Suppressor macrophage treated with lipopolysaccharide for 4 hours (primary cell): ENCODE measurements around the gene PRSS53.
"Not testable (repeated sequence)": the region's sequence is repeated elsewhere in the genome, so short reads cannot be mapped to it uniquely, and the experiment has no call there.

Source experiments
- DNase-seq: peaks from one replicate; pipeline ENCODE4 v3.0.0-alpha.2; 2020

Gene PRSS53

DNA sequence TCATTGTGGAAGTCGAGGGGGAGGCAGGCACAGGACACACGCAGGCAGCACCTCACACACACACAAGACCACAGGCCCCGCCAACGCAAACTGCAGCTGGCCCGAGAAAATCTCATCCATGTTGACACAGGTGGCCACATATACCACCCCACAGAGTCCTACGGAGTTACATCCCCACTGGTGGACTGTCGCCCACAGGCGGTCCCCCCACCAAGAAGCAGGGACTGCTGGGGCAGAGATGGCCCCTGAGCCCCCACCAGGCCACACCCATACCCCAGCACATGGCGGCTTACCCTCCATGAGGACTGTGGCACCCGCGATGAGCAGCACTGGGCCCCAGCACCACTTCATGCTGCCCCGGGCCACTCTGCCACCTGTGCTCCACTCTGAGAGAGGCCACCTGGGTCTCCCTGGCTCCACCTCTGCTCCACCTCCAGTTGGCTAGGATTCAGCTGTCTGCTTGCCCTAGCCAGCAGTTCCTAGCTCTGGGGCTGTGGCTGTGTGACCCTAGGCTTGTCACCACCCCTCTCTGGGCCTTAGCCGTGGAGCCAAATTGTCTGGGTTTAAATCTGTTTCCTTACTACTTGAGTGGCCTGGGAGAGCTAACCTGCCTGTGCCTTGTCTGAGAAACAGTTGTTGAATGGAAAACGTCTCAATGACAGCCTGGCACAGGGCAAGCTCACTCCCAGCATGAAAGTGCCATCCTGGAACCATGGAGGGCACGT is at the start of gene PRSS53:
PRSS53 (minus strand) TSS at position 485 of the 725 bp plus-strand sequence; CDS start at position 351, 134 bp downstream.
- no peak for DNase-seq

DNA sequence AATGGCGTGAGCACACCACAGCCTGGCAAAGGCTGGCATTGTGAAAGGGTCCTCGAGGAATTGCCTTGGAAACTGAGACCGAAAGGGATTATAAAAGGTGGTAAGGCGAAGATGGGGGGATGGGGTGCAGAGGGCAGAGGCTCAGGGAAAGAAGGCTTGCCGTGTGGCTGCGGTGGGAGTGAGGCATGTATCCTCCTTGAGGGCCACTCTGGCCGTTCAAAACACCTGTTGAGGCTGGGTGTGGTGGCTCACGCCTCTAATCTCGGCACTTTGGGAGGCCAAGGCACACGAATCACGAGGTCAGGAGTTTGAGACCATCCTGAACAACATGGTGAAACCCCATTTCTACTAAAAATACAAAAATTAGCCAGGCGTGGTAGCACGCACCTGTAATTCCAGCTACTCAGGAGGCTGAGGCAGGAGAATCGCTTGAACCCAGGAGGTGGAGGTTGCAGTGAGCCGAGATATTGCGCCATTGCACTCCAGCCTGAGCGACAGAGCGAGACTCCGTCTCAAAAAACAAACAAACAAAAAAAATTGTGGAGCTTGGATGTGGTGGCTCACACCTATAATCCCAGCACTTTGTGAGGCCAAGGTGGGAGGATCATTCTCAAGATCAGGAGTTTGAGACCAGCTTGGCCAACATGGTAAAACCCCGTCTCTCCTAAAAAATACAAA is 48.2 kb upstream of the PRSS53 start:
- DNase-seq: not testable (repeated sequence)

- no peak for DNase-seq
These were observed 47.5 kb upstream of the PRSS53 start for GRCh38 chr16:31136287-31136662.

DNA sequence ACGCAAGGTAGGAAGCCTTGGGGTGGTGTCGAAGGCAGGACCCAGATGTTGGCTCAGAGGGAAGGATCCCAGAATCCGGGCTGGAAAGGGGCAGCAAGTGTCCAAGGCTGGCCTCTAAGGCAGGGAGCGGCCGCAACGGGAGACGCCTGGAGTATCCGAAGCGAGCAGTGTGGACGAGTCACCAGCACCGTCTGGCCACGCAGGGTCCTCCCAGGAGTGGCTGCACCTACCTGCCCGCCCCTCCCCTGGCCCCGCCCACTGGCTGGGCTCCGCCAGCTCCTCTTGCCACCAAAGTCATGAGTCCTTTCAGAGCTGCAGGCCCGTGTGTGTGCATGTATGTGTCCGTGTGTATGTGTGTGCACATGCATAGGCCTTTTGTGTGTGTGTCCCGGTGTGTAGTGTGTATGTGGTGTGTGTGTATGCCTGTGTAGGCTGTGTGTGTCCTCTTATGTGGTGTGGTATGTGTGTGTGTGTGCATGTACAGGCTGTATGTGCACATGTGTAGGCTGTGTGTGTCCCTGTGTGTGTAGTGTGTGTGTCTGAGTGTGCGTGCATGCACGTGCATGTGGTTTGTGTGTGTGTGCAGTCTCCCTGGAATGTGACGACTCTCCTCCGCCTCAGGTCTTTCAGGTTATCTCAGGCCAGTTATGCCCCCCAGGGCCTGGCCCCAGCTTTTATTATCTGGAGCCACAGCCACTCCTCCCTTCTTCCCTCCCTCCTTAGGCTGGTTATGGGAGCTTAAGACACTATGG is 47.0 kb upstream of the PRSS53 start, which contains the start of gene PRSS8:
PRSS8 (minus strand) TSS at position 193 of the 752 bp plus-strand sequence. CDS start 229 bp downstream, outside the sequence.
- DNase-seq: no peak

DNA sequence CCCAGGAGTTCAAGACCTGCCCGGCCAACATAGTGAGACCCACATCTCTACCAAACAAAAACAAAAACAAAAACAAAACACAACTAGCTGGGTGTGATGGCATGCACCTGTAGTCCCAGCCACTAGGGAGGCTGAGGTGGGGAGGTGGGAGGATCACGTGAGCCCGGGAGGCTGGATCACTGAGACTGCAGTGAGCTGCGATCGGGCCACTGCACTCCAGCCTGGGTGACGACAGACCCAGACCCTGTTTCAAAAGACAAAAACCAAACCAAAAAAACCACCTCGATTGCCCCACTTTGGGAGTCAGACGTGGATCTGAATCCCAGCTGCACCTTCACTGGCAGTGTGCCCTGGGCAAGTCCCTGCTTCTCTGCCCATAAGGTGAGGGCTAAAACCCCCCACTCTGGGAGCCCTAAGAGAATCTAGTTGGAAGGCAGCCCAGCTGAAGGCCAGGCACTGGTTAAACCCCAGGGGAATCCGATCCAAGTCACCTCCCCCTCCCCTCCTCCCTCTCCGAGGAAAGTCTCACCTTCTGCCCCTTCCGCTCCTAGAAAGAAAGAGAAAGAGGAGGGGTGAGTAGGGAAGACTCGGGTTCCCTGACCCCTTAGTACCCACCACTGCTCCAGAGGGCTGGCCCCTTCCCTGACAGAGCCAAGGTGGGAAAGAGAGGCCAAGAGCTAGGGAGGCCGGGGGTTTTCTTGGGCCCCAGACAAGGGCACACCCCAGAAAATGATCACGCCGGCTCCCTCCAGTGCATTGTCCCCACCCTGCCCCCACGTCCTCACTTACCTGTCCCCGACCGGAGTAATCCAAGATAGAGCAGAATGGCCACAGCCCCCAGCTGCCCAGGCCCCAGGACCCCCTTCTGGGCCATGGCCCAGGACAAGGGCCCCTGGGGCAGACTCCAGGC is 46.1 kb upstream of the PRSS53 start:
- no peak for DNase-seq

- DNase-seq: peak; percentile 39
These were observed 45.4 kb upstream of the PRSS53 start for GRCh38 chr16:31134091-31134571.

GRCh38 chr16:31133046-31133501 is 44.3 kb upstream of the PRSS53 start:
- no peak for DNase-seq

DNA sequence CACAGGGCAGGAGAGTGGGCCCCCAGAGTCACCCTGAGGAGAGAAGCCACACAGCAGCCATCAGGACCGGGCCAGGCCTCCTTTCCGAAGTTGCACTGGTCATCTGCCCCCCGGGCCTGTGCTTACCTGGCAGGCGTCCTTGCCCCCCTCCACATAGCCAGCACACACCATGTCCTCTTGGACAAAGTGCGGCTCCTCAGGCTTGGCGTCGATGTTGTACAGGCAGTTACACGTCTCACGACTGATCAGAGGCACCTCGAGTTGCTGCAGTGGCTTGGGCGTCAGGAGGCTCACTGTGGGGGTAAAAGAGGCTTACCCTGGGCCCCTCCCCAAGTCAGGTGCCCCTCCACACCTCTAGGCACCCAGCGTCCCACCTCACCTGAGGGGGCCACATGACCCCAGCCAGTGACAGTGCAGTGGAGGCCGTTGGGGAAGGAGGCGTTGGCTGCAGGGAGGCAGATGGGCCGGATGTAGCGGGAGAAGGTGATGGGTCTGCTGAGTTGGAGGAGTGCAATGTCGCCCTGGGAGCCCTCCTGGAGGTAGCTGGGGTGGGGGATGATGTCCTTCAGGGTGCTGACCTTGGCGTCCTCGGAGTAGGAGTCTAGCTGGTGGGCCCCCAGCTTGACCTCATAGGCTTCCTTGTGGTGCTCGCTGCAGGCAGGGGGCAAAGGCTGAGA is 43.7 kb upstream of the PRSS53 start:
- DNase-seq: no peak

DNA sequence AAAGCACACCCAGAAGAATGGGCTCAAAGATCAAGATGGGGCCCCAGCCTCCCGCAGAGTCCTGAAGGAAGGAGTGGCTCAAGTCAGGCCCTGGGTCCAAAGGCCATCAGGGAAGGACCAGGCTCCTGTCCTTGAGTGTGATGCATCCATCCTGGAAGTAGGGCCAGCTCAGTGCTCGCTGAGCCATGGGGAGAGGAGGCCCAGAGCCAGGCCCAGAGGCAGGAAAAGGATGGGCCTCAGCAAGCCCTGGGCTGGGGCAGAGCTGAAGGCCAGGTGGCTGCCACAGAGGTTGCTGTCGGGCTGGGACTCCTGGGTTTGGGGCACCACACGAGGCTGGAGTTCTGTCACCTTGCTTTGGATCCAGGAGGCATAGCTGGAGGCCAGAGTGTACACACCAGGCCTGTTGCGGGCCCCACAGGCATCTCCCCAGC is 43.1 kb upstream of the PRSS53 start:
- DNase-seq: no peak

DNA sequence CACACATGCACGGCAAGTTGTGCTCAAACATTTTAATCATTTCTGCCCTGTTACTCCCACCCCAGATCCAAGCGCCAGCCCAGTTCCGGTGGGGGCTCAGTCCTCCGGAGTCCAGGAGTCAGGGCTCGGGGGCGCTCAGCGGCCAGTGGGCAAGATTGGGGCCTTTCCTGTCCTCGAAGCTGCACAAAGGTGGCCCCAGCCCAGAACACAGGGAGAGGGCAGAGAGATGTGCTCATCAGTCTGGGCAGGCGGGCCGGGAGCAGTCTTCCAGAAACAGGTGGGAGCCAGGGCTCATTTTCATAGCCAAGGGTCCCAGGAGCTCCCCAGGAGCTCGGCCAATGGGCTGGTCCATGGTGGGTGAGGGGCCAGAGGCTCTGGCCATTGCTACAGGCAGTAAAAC is 42.7 kb upstream of the PRSS53 start:
- DNase-seq: no peak

- DNase-seq: no peak
These were observed 42.2 kb upstream of the PRSS53 start for GRCh38 chr16:31130899-31131298.

DNA sequence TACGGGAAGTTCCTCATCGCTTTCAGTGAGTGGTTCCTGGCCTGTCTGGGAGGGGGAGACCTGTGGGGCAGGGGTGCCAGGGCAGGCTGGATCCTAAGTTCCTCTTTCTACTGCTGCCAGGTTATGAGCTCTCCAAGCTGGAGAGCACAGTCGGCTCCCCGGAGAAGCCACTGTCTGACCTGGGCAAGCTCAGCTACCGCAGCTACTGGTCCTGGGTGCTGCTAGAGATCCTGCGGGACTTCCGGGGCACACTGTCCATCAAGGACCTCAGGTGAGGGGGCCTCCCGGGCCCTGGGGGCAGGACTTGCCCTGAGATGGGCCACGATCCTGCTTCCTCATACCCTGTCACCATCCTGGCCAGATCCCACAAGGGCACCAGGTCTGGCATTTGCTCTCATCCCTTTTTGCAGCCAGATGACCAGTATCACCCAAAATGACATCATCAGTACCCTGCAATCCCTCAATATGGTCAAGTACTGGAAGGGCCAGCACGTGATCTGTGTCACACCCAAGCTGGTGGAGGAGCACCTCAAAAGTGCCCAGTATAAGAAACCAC is 41.7 kb upstream of the PRSS53 start:
- peak; percentile 73 for DNase-seq

DNA sequence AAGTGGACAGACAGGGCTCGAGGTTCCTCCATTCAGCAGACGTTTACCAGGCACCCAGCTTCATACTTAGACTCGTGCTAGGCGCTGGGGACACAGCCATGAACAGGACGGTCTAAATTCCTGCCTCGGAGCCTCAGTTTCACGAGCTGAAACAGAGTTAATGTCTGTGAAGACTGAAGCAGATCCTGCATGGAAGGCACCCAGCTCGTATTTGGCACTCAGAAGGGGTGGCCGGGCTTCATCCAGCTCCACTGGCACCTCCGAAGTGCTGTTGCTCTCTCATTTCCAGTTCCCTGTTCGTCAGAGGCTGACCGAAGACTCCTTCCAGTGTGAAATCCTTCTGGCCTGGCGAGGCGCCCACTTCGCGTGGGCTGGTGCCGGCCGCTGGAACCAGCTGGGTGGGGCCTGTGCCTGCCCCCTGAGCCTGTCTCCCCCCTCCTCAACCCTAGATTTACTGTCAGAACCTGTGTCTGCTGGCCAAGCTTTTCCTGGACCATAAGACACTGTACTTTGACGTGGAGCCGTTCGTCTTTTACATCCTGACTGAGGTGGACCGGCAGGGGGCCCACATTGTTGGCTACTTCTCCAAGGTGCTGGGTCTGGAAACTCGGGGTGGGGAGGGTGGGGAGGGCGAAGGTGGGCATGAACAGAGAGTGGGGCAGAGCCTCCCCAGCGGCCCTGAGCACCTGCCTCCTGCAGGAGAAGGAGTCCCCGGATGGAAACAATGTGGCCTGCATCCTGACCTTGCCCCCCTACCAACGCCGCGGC is 41.0 kb upstream of the PRSS53 start:
- DNase-seq: peak; percentile 84

GRCh38 chr16:31128711-31129567 is 40.2 kb upstream of the PRSS53 start:
- DNase-seq: peak; percentile 88

GRCh38 chr16:31127182-31127581 is 38.4 kb upstream of the PRSS53 start:
- DNase-seq: no peak

DNA sequence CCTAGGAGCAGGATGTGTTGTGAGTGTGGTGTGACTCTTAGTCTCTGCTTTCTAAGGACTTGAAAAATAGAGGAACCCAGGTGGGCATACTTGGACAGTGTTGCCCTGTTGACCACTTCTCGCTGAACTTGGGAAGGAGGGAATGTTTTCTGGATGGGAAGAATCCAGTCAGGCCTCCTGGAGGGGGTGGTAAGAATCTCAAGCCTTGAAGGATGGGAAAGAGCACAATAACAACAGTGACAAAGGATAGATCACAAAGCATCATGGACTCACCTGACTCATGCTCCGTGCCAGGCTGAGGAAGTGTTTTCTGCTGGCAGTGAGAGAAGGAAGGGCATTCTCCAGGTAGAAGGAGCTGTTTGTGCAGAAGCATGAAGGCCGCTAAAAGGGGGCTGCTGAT is 37.1 kb upstream of the PRSS53 start:
- DNase-seq: no peak

DNA sequence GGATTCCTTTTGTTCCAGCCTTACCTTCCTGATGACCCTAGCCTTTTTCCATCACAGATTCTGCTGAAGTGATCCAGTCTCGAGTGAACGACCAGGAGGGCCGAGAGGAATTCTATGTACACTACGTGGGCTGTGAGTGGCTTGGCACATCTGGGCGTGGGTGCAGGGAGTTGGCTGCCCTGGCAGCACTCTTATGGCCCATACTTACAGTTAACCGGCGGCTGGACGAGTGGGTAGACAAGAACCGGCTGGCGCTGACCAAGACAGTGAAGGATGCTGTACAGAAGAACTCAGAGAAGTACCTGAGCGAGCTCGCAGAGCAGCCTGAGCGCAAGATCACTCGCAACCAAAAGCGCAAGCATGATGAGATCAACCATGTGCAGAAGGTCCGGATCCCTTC is 31.4 kb upstream of the PRSS53 start:
- no peak for DNase-seq

GRCh38 chr16:31118223-31119155 is 29.7 kb upstream of the PRSS53 start:
- DNase-seq: peak; percentile 91
